ENCODE data around the gene DAD1.

GRCh38 chr14:22600027-22600426 lies 11.0 kb upstream of the DAD1 start:
- TF ChIP-seq TCF12 (IDR thresholded peaks at IDR 0.05) (no peak), USF2 (IDR thresholded peaks at IDR 0.05; ENCODE audit: borderline replicate concordance, low read depth, low read length) (no peak), FOXJ3 (CRISPR knock-in tag; IDR thresholded peaks at IDR 0.05) (no peak), CTCF (IDR thresholded peaks at IDR 0.05) (no peak), TAF1 (IDR thresholded peaks at IDR 0.05; ENCODE audit: borderline replicate concordance, low read depth, low read length) (no peak), POLR2AphosphoS5 (IDR thresholded peaks at IDR 0.05; ENCODE audit: low read depth, low read length) (no peak), SIN3A (IDR thresholded peaks at IDR 0.05; ENCODE audit: borderline replicate concordance, low read depth, low read length) (no peak), CHD2 (IDR thresholded peaks at IDR 0.05; ENCODE audit: low read length, partially characterized antibody) (no peak), EZH2phosphoT487 (IDR thresholded peaks at IDR 0.05; ENCODE audit: borderline replicate concordance, low read depth) (no peak)

All from SK-N-SH (cell line).